ENCODE results near the gene LCE7A. TPM values are rescaled to one million over a fixed set of nuclear protein-coding genes. Genes with fewer than 3 reads are reported as not detected.

LCE7A gene
- total RNA-seq, 1 donor from 2014 or later: not detected

DNA sequence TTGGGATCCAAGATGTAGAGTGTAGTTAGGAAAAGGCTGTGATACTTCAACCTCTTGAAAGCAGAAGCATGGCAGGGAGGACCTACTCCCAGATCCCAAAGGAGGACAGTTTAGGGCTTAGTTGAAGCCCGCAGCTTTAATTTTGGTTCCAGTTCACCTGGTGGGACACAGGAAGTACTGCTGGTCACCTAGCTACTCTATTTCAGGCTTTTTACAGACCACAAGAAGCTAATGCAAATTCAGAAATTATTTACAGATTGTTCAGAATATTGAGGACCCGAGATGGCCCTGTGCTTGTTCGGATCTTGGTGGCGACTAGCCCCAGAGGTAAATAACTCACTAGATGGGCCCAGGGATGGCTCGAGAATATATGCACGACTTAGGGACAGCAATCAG lies 11.9 kb downstream of the LCE7A start:
- no peaks in the 10 kb centered on the region for H3K9me3 ChIP-seq
- no peaks in the 10 kb centered on the region for H3K4me1 ChIP-seq
- no peak for DNase-seq (ENCODE audit: low spot score in 2 of 2)
- TF ChIP-seq, protein P1, sequence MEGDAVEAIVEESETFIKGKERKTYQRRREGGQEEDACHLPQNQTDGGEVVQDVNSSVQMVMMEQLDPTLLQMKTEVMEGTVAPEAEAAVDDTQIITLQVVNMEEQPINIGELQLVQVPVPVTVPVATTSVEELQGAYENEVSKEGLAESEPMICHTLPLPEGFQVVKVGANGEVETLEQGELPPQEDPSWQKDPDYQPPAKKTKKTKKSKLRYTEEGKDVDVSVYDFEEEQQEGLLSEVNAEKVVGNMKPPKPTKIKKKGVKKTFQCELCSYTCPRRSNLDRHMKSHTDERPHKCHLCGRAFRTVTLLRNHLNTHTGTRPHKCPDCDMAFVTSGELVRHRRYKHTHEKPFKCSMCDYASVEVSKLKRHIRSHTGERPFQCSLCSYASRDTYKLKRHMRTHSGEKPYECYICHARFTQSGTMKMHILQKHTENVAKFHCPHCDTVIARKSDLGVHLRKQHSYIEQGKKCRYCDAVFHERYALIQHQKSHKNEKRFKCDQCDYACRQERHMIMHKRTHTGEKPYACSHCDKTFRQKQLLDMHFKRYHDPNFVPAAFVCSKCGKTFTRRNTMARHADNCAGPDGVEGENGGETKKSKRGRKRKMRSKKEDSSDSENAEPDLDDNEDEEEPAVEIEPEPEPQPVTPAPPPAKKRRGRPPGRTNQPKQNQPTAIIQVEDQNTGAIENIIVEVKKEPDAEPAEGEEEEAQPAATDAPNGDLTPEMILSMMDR (IDR thresholded peaks at IDR 0.05): no peak
- no peak overlapping the region for H3K27ac ChIP-seq
- H3K36me3 ChIP-seq: no peaks in the 10 kb centered on the region
- no peak overlapping the region for H3K4me3 ChIP-seq
- H3K27me3 ChIP-seq: no peaks in the 10 kb centered on the region
- intact Hi-C loops (cut with DNase I): loop anchor here (2.0 kb wide), 1 partner anchor 55 kb away; no protein-coding TSS in a partner anchor

DNA sequence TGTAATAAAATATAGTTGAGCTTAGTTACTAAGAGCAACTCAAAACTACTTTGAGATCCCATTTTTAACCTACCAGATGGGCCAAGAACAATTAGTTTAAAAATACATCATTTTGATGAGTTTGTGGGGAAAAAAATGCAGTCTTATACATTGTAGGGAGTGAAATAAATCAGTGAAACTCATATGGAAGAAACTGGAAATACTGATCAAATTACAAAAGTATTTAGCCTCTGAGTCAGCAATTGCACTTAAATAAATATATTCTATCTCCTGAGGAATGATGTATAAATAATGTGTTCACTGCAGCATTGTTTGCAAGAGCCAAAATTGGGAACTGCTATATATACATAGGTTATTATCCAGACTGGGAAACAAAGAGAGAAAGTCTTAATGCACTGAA lies 13.7 kb downstream of the LCE7A start:
- TF ChIP-seq, protein P1 (IDR thresholded peaks at IDR 0.05): no peak
- H3K4me1 ChIP-seq: no peaks in the 10 kb centered on the region
- H3K36me3 ChIP-seq: no peaks in the 10 kb centered on the region
- H3K27me3 ChIP-seq: no peaks in the 10 kb centered on the region
- no peak for DNase-seq (ENCODE audit: low spot score in 2 of 2)
- H3K9me3 ChIP-seq: no peaks in the 10 kb centered on the region
- no peak overlapping the region for H3K4me3 ChIP-seq
- intact Hi-C loops (cut with DNase I): no loop called here
- H3K27ac ChIP-seq: no peak overlapping the region

DNA sequence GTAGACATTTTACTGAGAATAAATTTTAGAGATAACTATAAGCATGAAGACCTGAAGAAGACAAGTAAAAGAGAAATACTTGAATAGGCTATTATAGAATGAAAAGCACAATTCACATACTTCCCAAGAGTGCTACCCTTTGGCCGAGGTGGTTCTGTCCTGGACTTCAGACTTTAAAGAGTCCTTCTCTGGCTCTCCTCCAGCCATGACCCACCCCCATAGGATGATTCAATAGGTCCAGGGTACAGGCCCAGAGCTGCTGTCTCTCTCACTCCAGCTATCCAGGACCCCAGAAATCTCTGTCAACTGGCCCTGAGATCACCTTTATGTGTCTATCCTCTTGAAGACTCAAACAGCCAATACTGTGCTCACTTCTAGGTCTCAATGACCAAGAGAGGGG lies 17.0 kb downstream of the LCE7A start:
- intact Hi-C loops (cut with DNase I): no loop called here
- TF ChIP-seq, protein P1 (IDR thresholded peaks at IDR 0.05): no peak
- Histone ChIP-seq H3K27me3 (no peaks in the 10 kb centered on the region), H3K4me3 (no peak overlapping the region), H3K27ac (no peak overlapping the region), H3K9me3 (no peaks in the 10 kb centered on the region), H3K4me1 (no peaks in the 10 kb centered on the region), H3K36me3 (no peaks in the 10 kb centered on the region)
- no peak for DNase-seq (ENCODE audit: low spot score in 2 of 2)

DNA sequence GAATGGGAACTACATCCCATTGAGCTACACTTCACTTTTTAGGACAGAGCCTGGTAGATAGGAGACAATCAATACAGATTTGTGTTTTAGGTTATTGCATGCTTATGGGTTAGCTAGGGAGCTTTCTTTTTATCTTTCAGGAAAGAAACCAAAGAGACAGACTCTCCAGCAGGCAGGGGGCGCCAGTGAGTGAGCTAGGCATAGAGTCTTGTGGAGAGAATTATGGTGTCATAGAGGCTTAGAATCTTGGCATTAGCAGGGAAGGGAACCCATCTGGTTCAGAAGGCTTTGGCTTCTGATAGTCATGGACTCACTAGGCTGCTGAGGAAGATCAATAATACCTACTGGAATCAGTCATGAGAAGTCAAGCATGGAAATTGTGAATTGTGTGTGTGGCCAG lies 18.2 kb downstream of the LCE7A start, which contains the start of gene SMCP:
TSS of gene SMCP (plus strand) at position 281 of the 400 bp plus-strand sequence. CDS start 6,101 bp downstream, outside the sequence.
- intact Hi-C loops (cut with DNase I): no loop called here
- H3K9me3 ChIP-seq: no peaks in the 10 kb centered on the region
- no peak within 1 kb of the TSS for H3K4me3 ChIP-seq
- no peak for DNase-seq (ENCODE audit: low spot score in 2 of 2)
- no peak within 1 kb of the TSS for H3K27ac ChIP-seq
- no peaks in the 10 kb centered on the region for H3K4me1 ChIP-seq
- no peaks in the 10 kb centered on the region for H3K36me3 ChIP-seq
- TF ChIP-seq, protein P1 (IDR thresholded peaks at IDR 0.05): no peak
- H3K27me3 ChIP-seq: no peaks in the 10 kb centered on the region

DNA sequence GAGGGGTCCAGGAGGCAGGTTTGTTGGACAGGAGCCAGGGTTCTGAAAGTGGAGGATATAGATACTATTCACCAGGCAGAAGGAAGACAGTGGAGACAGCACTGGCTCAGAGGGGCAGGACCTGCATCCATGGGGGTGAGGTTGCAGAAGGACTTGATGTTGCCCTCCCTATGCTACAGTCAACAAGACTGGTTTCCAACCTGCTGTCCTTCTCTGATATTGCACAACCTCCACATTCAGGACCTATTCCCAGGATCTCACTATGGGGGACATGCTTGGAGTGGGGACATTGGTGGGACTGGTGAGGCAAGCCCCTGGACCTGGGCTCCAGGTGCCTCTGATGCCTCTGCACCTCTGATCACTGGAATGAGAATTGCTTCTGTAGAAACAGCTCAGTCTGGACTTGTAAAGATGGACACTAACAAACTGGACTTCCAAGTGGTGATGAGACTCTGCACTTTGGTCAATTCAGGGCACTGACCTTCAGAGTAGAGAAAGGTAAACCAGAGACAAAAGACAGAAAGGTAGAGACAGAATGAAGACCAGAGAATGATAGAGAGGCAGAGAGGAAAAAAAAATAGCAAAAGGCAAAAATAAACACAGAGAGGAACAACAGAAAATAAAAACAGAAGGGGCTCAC lies 19.9 kb downstream of the LCE7A start:
- Histone ChIP-seq H3K4me1 (peaks cover 3 to 4% of the 10 kb centered on the region in 2 donors), H3K4me3 (no peak overlapping the region), H3K9me3 (no peaks in the 10 kb centered on the region), H3K36me3 (no peaks in the 10 kb centered on the region), H3K27me3 (no peaks in the 10 kb centered on the region), H3K27ac (no peak overlapping the region)
- no peak for DNase-seq (ENCODE audit: low spot score in 2 of 2)
- TF ChIP-seq, protein P1 (IDR thresholded peaks at IDR 0.05): no peak
- intact Hi-C loops (cut with DNase I): no loop called here
